Thyroid gland (tissue), 4 donors: ENCODE data around the gene FAM229A.

Experiments used
- POLR2A ChIP-seq, 2 donors: fragments of 450-650 bp; IDR thresholded peaks; one replicate each; pipeline ENCODE4 v1.6.1; 2017; ENCODE audit warnings: antibody characterized with exemption in 2 of 2, mild to moderate bottlenecking in 2 of 2, moderate library complexity in 1 of 2
- TF ChIP-seq, protein P1 (sequence below), 6 experiments: fragments of 200-600 bp in 3 of 6; fragments of 450-650 bp in 3 of 6; sonication (generic) in 3 of 6; IDR thresholded peaks; one replicate each; pipeline ENCODE4 v1.5.1; 2016 to 2019; ENCODE audit warnings: antibody characterized with exemption in 6 of 6, mild to moderate bottlenecking in 2 of 6, inconsistent platforms in 1 of 6, moderate library complexity in 1 of 6

DNA sequence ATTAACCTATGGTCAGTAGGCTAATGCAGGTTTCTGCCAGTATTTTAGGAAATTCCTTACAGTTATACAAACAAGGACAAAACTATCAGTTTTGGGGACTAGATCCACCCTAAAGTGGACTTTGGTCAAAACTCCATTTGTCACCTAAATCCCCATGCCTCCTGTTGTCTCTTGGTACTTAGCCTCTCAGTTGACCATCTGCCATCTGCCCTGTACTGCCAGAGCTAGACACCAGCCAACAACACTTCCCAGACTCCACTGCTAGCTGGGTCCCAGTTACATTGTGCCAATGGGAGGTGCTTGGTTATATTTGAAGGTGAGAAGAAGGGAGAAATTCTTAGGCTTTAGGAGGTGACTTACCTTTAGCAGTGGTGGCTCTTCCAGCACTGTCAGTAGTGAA lies 49.0 kb upstream of the FAM229A start:
- TF ChIP-seq, protein P1, sequence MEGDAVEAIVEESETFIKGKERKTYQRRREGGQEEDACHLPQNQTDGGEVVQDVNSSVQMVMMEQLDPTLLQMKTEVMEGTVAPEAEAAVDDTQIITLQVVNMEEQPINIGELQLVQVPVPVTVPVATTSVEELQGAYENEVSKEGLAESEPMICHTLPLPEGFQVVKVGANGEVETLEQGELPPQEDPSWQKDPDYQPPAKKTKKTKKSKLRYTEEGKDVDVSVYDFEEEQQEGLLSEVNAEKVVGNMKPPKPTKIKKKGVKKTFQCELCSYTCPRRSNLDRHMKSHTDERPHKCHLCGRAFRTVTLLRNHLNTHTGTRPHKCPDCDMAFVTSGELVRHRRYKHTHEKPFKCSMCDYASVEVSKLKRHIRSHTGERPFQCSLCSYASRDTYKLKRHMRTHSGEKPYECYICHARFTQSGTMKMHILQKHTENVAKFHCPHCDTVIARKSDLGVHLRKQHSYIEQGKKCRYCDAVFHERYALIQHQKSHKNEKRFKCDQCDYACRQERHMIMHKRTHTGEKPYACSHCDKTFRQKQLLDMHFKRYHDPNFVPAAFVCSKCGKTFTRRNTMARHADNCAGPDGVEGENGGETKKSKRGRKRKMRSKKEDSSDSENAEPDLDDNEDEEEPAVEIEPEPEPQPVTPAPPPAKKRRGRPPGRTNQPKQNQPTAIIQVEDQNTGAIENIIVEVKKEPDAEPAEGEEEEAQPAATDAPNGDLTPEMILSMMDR (IDR thresholded peaks at IDR 0.05) = no peak
- no peak for TF ChIP-seq POLR2A (IDR thresholded peaks at IDR 0.05)
